Mucosa of descending colon (tissue), 3 donors: ENCODE results near the gene RNFT2. TPM values are rescaled to one million over a fixed set of nuclear protein-coding genes. Genes with fewer than 3 reads are reported as not detected.
A peak's percentile ranks its signal among the peaks of the same experiment; 100 is the strongest.

Experiments used
- ATAC-seq: fragments of 200-7000 bp; cut with Tn5 transposase; one replicate; pipeline ENCODE4 v1.9.1; 2020; ENCODE audit warnings: mild to moderate bottlenecking, moderate library complexity
- DNase-seq, 3 donors: peaks; one replicate each; pipeline ENCODE4 v3.0.0-alpha.2; 2020
- H3K36me3 ChIP-seq: fragments of 200-600 bp; one replicate; pipeline ENCODE4 v1.8.0; 2021; ENCODE audit warnings: low read depth, mild to moderate bottlenecking
- H3K4me1 ChIP-seq: fragments of 200-600 bp; one replicate; pipeline ENCODE4 v1.8.0; 2021; ENCODE audit warnings: low read depth, mild to moderate bottlenecking
- H3K4me3 ChIP-seq: fragments of 200-600 bp; one replicate; pipeline ENCODE4 v1.8.0; 2021; ENCODE audit warnings: mild to moderate bottlenecking
- H3K9me3 ChIP-seq: fragments of 200-600 bp; one replicate; pipeline ENCODE4 v1.8.0; 2021; ENCODE audit warnings: mild to moderate bottlenecking
- intact Hi-C, 2 donors: fragments of 100-400 bp; cut with DNase I in 1 of 2; cut with micrococcal nuclease in 1 of 2; formaldehyde crosslinking; loops; one replicate each; pipeline versions ENCODE4 v1.11.0 to v1.11.1; 2022; cut with DNase I, micrococcal nuclease
- total RNA-seq, 3 donors: library from RNA; stranded (reverse); fragmentation: NEBNext Ultra II Directional in 2 of 3; extraction: Animal tissue kit (Norgen Biotek cat#: 25700) in 2 of 3; gene quantifications; one replicate each; pipeline versions ENCODE4 v1.2.1 to v1.2.4, GENCODE V29; 2021 to 2023
- TF ChIP-seq, protein P1 (sequence below): fragments of 200-600 bp; IDR thresholded peaks from one replicate; pipeline ENCODE4 v1.8.0; 2022; ENCODE audit warnings: antibody characterized with exemption, mild to moderate bottlenecking
- donor health status: DM: no; HTN: no; CAD: no; lungs with moderate emphysema.
- donor health status: DM: no; HTN: no; CAD: no.
- donor health status: DM: no; HTN: yes; CAD: no.

RNFT2 gene
- total RNA-seq, 3 donors from 2014 or later: 2.0 to 3.7 (median 2.1) TPM

GRCh38 chr12:116864371-116865160, 126.5 kb downstream of the RNFT2 start:
- TF ChIP-seq, protein P1, sequence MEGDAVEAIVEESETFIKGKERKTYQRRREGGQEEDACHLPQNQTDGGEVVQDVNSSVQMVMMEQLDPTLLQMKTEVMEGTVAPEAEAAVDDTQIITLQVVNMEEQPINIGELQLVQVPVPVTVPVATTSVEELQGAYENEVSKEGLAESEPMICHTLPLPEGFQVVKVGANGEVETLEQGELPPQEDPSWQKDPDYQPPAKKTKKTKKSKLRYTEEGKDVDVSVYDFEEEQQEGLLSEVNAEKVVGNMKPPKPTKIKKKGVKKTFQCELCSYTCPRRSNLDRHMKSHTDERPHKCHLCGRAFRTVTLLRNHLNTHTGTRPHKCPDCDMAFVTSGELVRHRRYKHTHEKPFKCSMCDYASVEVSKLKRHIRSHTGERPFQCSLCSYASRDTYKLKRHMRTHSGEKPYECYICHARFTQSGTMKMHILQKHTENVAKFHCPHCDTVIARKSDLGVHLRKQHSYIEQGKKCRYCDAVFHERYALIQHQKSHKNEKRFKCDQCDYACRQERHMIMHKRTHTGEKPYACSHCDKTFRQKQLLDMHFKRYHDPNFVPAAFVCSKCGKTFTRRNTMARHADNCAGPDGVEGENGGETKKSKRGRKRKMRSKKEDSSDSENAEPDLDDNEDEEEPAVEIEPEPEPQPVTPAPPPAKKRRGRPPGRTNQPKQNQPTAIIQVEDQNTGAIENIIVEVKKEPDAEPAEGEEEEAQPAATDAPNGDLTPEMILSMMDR: no peak
- H3K36me3 ChIP-seq: no peaks in the 10 kb centered on the region
- no peak for DNase-seq
- no peaks in the 10 kb centered on the region for H3K4me1 ChIP-seq
- intact Hi-C loops: no loop called here
- no peak overlapping the region for H3K4me3 ChIP-seq
- H3K9me3 ChIP-seq: no peaks in the 10 kb centered on the region
- ATAC-seq: no peak

DNA sequence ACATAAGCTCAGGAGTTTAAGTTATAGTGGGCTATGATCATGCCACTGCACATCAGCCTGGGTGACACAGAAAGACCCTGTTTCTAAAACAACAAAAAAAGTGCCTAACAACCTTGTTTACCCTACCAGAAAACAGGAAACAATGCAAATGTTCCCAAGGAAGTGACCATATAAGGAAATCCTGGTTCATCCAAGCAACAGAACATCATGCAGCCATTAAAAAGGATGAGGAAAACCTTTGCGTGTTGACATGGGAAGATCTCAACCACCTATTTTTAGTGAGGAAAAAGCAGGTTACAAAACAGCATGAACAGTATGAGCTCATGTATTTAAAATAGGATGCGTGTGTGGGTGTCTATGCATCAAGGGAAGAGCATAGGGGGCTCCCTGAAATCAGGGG, 129.4 kb downstream of the RNFT2 start:
- ATAC-seq (no peak), DNase-seq (no peak)
- intact Hi-C loops: no loop called here
- no peaks in the 10 kb centered on the region for H3K36me3 ChIP-seq
- TF ChIP-seq, protein P1: no peak
- no peaks in the 10 kb centered on the region for H3K4me1 ChIP-seq
- no peak overlapping the region for H3K4me3 ChIP-seq
- no peaks in the 10 kb centered on the region for H3K9me3 ChIP-seq

DNA sequence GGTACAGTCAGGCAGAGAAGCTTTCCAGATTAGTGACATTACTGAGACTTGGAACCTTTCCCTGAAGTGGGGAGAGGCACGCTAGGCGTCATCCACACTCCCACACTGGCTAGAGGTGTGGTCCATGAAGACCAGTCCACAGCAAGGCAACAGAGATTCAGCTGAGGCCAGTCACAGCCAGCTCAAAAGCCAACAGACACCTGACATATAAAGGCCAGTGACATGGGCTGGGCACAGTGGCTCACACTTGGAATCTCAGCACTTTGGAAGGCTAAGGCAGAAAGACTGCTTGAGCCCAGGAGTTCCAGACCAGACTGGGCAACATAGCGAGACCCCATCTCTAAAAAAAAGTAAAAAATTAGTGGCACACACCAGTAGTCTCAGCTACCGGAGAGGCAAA, 132.2 kb downstream of the RNFT2 start:
- Histone ChIP-seq H3K36me3 (no peaks in the 10 kb centered on the region), H3K4me3 (no peak overlapping the region), H3K4me1 (no peaks in the 10 kb centered on the region), H3K9me3 (peaks cover 4% of the 10 kb centered on the region)
- TF ChIP-seq, protein P1: no peak
- intact Hi-C loops: no loop called here
- ATAC-seq: peak; percentile 46
- DNase-seq: no peak

GRCh38 chr12:116874324-116874995, 136.3 kb downstream of the RNFT2 start:
- Histone ChIP-seq H3K9me3 (peaks cover 4% of the 10 kb centered on the region), H3K36me3 (no peaks in the 10 kb centered on the region), H3K4me1 (peaks cover 12% of the 10 kb centered on the region), H3K4me3 (no peak overlapping the region)
- intact Hi-C loops: no loop called here
- TF ChIP-seq, protein P1: no peak
- DNase-seq (no peak), ATAC-seq (no peak)

- peaks cover 4% of the 10 kb centered on the region for H3K9me3 ChIP-seq
- peaks cover 23% of the 10 kb centered on the region for H3K4me1 ChIP-seq
- TF ChIP-seq, protein P1: no peak
- DNase-seq: no peak
- intact Hi-C loops: no loop called here
- ATAC-seq: no peak
- H3K36me3 ChIP-seq: no peaks in the 10 kb centered on the region
- no peak overlapping the region for H3K4me3 ChIP-seq
Measured at GRCh38 chr12:116876151-116876869, 138.2 kb downstream of the RNFT2 start.
